ENCODE measurements around the gene CEP164.
"Not testable (repeated sequence)": the region's sequence is repeated elsewhere in the genome, so short reads cannot be mapped to it uniquely, and the experiment has no call there.

CEP164 gene

GRCh38 chr11:117443266-117444186, 115.9 kb downstream of the CEP164 start:
- peak; percentile 84 for DNase-seq

DNA sequence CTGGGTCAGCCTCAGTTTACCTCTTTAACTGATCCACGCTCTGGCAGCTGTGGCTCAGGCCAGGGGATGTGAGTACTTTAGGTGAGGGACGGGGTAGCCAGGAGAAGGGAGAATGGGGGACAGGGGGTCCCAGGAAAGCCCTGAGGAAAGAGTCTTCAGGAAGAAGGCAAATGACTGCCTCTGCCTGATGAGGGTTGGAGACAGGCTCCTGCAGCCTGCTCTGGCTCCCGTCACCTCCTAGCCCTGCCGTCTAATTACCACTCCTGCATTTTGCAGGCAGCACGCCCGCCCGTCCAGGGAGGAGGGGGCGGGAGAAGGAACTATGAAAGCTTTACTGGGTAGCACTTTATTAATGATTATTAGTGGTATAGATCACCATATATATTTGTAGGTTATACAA, 116.6 kb downstream of the CEP164 start:
- DNase-seq, result no peak

DNA sequence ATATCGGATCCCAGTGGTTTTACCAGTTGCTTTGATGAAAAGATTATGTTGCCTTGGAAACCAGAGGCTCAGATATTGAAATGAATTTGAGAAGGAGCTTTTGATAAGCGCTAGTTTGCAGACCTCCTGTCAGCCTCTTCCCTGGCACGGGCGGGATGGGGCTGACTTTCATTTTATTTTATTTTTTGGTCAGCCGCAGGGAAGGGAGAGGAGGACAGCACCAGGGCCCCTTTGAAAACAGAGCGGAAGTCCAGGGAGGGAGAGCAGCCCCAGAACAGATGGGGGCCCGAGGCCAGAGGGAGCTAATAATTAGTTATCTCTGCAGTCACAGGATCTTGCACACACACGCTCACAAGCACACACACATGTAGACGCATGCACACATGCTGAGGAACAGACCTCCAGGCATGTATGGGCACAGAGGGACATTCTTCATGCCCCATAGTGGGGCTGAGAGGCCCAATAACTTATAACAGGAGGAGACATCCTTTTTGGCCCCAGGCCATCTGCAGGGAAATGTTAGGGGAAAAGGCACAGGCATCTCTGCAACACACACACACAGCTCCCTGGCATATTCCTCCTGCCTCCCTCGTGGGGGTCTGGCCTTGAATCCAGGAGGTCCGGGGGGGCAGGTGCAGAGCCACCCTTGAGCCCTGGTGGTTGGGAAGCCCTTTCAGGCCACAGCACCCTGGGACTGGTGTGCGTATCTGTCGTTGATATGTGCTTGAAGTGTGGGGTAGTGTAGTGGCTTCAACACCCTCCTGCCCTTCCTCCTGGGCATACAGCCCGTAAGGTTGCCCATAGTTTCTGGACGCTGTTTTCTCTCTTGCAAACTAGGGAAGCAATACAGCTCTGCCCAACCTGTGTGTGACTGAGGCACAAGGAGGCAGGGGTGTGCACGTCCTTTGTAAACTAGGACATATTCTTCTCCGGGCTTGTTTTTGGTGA, 117.3 kb downstream of the CEP164 start:
- peak; percentile 36 for DNase-seq

DNA sequence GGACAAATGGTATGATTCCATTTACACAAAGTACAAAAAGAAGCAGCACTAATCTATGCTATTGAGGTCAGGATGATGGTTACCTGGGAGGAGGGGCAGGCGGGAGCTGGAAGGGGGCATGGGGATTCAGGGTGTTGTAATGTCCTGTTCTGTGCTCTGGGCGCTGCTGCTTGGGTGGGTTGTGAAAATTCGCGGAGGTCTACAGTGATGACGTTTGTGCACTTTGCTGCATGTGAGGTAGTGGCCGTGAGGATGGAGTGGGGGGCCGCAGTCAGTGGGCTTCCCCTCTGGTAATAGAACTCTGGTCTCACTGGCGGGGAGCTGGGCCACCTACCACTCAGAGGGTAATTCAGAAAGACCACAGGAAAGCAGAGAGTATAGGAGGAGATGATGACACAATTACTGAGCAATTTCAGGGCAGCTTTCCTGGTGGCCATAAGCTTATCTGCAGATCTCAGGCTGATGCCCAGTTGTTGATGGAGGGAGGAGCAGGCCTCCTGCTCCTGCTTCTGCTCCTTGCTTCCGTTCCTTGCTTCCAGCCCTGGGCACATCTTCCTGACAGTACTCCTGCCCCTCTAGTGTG, 121.5 kb downstream of the CEP164 start:
- no peak for DNase-seq

- DNase-seq, result no peak
Measured at GRCh38 chr11:117453886-117454563, 126.4 kb downstream of the CEP164 start.

DNA sequence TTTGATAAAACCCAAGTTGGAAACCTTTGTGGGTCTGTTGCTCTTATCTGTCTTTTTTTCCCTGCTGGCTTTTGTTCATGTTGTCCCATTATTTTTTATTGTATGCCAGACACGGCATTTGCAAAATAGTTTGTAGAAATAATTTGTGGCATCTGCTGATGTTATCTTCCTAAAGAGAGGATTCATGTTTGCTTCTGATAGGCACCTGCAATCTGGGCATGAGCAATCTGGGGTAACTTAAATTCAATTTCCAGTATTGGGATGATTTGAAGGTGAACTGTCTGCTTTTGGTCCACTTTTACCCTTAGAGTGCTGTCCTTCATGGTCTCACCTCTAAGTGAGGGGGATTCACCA, 126.9 kb downstream of the CEP164 start:
- DNase-seq, result no peak

DNA sequence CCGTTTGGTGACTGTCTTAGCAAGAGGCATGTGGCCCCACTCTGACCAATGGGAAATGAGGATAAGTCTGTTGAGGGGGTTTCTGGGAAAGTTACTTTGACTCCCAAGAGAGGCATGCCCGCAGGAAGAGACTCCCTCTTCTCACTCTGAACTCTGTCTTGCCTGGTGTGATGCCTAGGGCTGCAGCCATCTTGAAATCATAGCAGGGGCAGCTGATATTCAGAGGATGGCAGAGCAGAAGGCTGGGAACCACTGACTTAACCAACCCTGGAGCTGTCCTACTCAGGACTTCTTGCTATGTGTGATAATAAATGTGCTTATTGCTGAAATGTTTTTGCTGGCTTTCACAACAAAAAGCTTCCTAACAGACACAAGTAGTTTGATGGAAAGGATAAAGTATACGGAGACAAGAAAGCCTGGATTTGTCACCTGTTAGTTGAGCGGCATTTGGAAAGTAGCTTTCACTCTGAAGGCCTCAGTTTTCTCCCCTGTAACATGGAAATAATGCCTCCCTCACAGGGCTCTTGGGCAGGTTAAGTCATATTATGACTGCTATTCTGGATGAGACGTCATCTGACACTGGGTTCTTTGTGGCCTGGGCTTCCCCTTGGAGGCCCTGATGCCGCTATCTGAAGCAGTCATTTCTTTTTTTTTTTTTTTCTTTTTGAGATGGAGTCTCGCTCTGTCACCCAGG, 128.5 kb downstream of the CEP164 start:
- no peak for DNase-seq

DNA sequence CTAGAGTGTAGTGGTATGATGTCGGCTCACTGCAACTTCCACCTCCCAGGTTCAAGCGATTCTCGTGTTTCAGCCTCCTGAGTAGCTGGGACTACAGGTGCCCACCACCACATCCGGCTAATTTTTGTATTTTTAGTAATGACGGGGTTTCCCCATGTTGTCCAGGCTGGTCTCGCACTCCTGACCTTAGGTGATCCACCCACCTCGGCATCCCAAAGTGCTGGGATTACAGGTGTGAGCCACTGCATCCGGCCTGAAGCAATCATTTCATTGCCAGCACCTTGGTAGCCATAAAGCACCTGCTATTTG, 129.0 kb downstream of the CEP164 start:
- not testable (repeated sequence) for DNase-seq

DNA sequence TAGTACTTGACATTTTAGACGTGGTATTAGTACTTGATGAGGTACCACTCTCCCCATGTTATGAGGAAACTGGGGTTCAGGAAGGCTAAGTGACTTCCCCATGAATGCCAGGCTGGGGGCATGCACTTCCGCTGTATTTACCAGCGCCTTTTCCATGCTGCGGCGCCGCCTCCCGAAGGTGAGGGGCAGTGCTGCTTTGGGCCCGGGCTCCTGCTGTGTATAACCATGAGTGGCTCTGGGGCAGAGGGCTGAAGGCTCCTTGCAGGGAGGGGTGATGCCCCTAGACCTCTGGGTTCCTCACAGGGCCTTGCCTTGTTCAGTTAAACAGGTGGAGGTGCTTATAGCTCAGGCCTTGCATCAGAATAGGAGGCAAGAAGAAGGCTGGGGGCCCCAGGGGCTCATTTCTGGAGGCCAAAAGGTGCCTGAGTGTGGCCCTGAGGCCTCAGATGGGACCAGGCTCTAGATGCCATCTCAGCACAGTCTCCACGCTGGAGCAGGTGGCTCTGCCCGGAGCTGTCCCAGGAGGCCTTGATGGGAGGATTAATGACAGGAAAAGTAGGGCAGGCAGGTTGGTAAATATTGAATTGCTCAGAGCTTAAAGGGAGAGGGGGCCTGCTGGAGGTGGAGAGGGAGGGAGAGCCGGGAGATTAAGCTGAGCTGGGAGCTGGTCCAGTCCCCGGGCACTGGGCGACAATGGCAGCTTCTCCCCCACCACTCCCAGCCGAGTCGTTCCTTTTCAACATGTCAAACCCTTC, 129.6 kb downstream of the CEP164 start:
- DNase-seq, result peak; percentile 93

GRCh38 chr11:117457835-117458234, 130.2 kb downstream of the CEP164 start:
- no peak for DNase-seq

- DNase-seq, result peak; percentile 34
Measured at GRCh38 chr11:117458275-117459122, 130.8 kb downstream of the CEP164 start.

DNA sequence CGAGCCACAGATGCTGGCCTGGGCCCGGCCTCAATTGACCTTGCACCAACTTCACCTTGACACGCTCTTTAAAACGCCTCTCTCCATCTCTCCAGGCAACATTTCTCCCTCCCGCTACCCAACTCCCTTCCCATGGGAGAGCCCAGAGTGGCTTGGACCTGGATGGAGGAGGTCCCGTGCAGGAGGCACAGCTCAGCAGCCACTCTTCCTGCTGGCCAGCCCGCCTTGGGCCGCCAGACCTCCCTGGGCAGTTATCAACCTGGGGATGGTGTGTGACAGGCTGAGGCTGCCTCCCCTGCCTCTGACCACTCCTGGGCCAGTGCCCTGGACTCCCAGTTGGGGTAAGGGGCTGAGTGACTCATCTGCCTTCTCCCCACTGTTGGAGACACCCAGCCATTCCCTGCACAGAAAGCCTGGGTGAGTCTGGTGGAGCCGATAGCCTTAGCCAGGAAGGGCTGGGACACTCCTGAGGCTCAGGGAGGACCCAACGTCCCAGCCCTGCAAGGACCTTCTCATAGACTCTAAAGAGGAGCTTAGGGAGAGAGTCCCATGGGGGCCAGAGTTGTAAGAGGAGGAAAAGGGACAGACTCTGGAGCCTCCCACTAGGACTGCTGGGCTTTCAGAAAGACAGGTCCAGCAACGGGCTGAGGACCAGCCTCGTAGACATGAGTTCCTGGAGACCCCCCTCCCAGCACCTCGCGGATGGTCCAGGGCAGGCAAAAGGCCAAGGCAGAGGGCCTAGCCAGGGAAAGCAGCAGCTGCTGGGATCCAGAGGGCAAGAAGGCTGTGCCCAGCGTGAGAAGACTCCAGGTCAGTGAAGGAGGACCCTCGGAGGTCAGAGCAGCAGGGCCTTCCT, 131.7 kb downstream of the CEP164 start:
- peak; percentile 5 for DNase-seq

DNA sequence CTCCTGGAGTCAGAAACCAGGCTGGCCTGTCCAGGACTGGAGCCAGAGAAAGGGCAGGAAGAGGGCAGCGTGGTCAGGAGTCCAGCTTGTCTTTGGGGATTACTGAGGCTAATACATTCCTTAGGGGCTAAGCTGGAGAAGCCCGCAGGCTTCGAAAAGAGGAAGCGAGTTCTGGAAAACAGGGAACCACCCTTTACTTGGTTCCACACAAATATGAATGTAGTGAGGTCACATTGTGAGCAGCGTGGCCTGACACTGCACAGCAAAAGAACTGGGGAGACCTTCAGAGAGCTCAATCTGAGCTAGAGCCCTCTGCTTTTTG, 132.3 kb downstream of the CEP164 start:
- DNase-seq, result no peak

GRCh38 chr11:117461396-117462182, 133.9 kb downstream of the CEP164 start:
- DNase-seq, result no peak

- no peak for DNase-seq
Measured at GRCh38 chr11:117462183-117462863, 134.7 kb downstream of the CEP164 start.

DNA sequence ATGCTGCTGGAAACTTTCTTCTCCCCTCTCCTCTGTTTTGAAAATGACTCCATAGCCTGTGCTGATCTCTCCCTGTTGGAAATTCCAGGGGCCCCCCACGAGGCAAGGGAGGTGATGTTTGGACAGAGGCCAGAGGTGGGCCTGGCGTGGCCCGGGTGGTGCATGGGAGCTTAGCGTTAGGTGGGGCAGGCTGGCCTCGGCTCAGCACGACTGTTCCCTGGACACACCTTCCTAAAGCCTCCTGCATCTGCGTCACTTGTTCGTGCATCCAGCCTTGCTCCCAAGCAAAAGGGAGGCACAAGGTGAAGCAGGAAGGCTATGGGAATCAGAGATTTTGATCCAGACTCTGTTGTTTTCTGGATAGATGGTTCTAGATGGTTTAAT, 135.2 kb downstream of the CEP164 start:
- no peak for DNase-seq
